GM23338 (cell line): ENCODE data around the gene SPECC1. TPM values are rescaled to one million over a fixed set of nuclear protein-coding genes. Genes with fewer than 3 reads are reported as not detected.

Experiments
- ATAC-seq: fragments of 200-7000 bp; cut with Tn5 transposase; 3 replicates; pipeline ENCODE4 v1.9.1; 2020
- DNase-seq: peaks from one replicate; pipeline ENCODE4 v3.0.0-alpha.2; 2015; ENCODE audit warnings: low spot score
- H2AFZ ChIP-seq: fragments of 200-600 bp; sonication (generic); 2 replicates; pipeline ENCODE4 v1.8.0; 2016; ENCODE audit warnings: antibody characterized with exemption, mild to moderate bottlenecking, moderate library complexity
- H3F3A ChIP-seq: fragments of 200-600 bp; sonication (generic); replicated peaks from 2 replicates; pipeline ENCODE4 v1.8.0; 2017; ENCODE audit warnings: antibody characterized with exemption, mixed run types, low read depth
- H3K27ac ChIP-seq: fragments of 200-600 bp; sonication (generic); 2 replicates; pipeline ENCODE4 v1.6.1; 2016; ENCODE audit warnings: low read depth
- H3K27me3 ChIP-seq: fragments of 200-600 bp; sonication (generic); 2 replicates; pipeline ENCODE4 v1.8.0; 2016; ENCODE audit warnings: mild to moderate bottlenecking, mixed run types, moderate library complexity; ENCODE audit not compliant: insufficient read depth
- H3K36me3 ChIP-seq: fragments of 200-600 bp; sonication (generic); 2 replicates; pipeline ENCODE4 v1.8.0; 2016; ENCODE audit warnings: mild to moderate bottlenecking; ENCODE audit not compliant: insufficient read depth
- H3K4me1 ChIP-seq: fragments of 200-600 bp; sonication (generic); 2 replicates; pipeline ENCODE4 v1.8.0; 2016; ENCODE audit warnings: mild to moderate bottlenecking, moderate library complexity; ENCODE audit not compliant: insufficient read depth
- H3K4me2 ChIP-seq: fragments of 200-600 bp; sonication (generic); 2 replicates; pipeline ENCODE4 v1.7.1; 2017; ENCODE audit warnings: mixed run types
- H3K4me3 ChIP-seq: fragments of 200-600 bp; sonication (generic); 2 replicates; pipeline ENCODE4 v1.6.1; 2016; ENCODE audit warnings: mixed run types
- H3K79me2 ChIP-seq: fragments of 200-600 bp; sonication (generic); replicated peaks from 2 replicates; pipeline ENCODE4 v1.8.0; 2017; ENCODE audit warnings: mild to moderate bottlenecking; ENCODE audit not compliant: insufficient read depth
- H3K9me2 ChIP-seq: fragments of 200-600 bp; sonication (generic); 2 replicates; pipeline ENCODE4 v1.8.0; 2017; ENCODE audit not compliant: insufficient read depth
- H4K20me1 ChIP-seq: fragments of 200-600 bp; sonication (generic); replicated peaks from 2 replicates; pipeline ENCODE4 v1.8.0; 2017; ENCODE audit warnings: mild to moderate bottlenecking; ENCODE audit not compliant: insufficient read depth
- H3K27ac Mint-ChIP-seq: 2 replicates; pipeline ENCODE4 v1.8.0; 2020; ENCODE audit warnings: inconsistent platforms, mild to moderate bottlenecking, moderate library complexity, mixed read lengths
- H3K27me3 Mint-ChIP-seq: 3 replicates; pipeline ENCODE4 v1.8.0; 2022; ENCODE audit warnings: low read depth, mild to moderate bottlenecking, moderate library complexity, mixed read lengths, inconsistent platforms; ENCODE audit not compliant: insufficient read depth, poor library complexity
- H3K36me3 Mint-ChIP-seq: 3 replicates; pipeline ENCODE4 v1.8.0; 2021; ENCODE audit warnings: low read depth, mild to moderate bottlenecking, inconsistent platforms, moderate library complexity, mixed read lengths
- H3K4me1 Mint-ChIP-seq: 3 replicates; pipeline ENCODE4 v1.8.0; 2020; ENCODE audit warnings: mild to moderate bottlenecking, inconsistent platforms, mixed read lengths
- H3K4me3 Mint-ChIP-seq: 3 replicates; pipeline ENCODE4 v1.8.0; 2021; ENCODE audit warnings: moderate library complexity, mild to moderate bottlenecking, inconsistent platforms, mixed read lengths
- H3K9me3 Mint-ChIP-seq: 3 replicates; pipeline ENCODE4 v1.8.0; 2020; ENCODE audit warnings: moderate library complexity, mild to moderate bottlenecking, inconsistent platforms, mixed read lengths
- CTCF ChIP-seq, 2 experiments: fragments of 200-600 bp in 1 of 2; sonication (generic) in 1 of 2; conservative IDR thresholded peaks; 2 replicates each; pipeline versions ENCODE4 v1.5.1 to v1.6.1; 2016 to 2017; ENCODE audit warnings: antibody characterized with exemption in 2 of 2, low read depth in 2 of 2, mild to moderate bottlenecking in 2 of 2, moderate library complexity in 1 of 2
- ETS1 ChIP-seq: IDR thresholded peaks from 2 replicates; pipeline ENCODE4 v1.6.1; 2016; ENCODE audit warnings: antibody characterized with exemption
- EZH2 ChIP-seq: fragments of 200-600 bp; sonication (generic); IDR thresholded peaks from one replicate; pipeline ENCODE4 v1.8.0; 2017; ENCODE audit warnings: antibody characterized with exemption, mild to moderate bottlenecking, low read depth; ENCODE audit not compliant: unreplicated experiment
- EZH2phosphoT487 ChIP-seq: fragments of 200-600 bp; sonication (generic); IDR thresholded peaks from one replicate; pipeline ENCODE4 v1.8.1; 2018; ENCODE audit warnings: antibody characterized with exemption; ENCODE audit not compliant: unreplicated experiment
- NANOG ChIP-seq: IDR thresholded peaks from 2 replicates; pipeline ENCODE4 v1.6.1; 2016; ENCODE audit warnings: antibody characterized with exemption, borderline replicate concordance
- POLR2AphosphoS5 ChIP-seq: IDR thresholded peaks from 2 replicates; pipeline ENCODE4 v1.6.1; 2016; ENCODE audit warnings: antibody characterized with exemption, low read depth
- STAT1 ChIP-seq: IDR thresholded peaks from one replicate; pipeline ENCODE4 v1.6.1; 2016; ENCODE audit warnings: antibody characterized with exemption; ENCODE audit not compliant: unreplicated experiment
- ZNF331 ChIP-seq: fragments of 250-450 bp; sonication (Bioruptor Pico); IDR thresholded peaks from 2 replicates; pipeline ENCODE4 v1.5.0; 2020; ENCODE audit warnings: low read depth, mild to moderate bottlenecking, moderate library complexity
- polyA plus RNA-seq: library from polyadenylated mRNA; unstranded; fragments of >200 nt; fragmentation: Nextera tagmentation; extraction: Ambion mirVana; gene quantifications from 2 replicates; pipeline ENCODE4 v1.2.1, GENCODE V29; 2016
- total RNA-seq: library from RNA; depleted of rRNA; stranded (reverse); fragments of >200 nt; shearing (Covaris generic); gene quantifications from 2 replicates; pipeline ENCODE4 v1.2.3, GENCODE V29; 2014
- TF ChIP-seq, protein P1 (sequence below): fragments of 250-450 bp; sonication (Bioruptor Pico); IDR thresholded peaks from 2 replicates; pipeline ENCODE4 v1.5.0; 2020; ENCODE audit warnings: mild to moderate bottlenecking, moderate library complexity

Gene SPECC1
- total and polyA plus RNA-seq, 2 experiments from 2014 or later, result 42.6 to 101 TPM

- no peak overlapping the region for H3K4me3 Mint-ChIP-seq
- DNase-seq (peak; percentile 27), ATAC-seq (peak; percentile 61)
- no peaks in the 10 kb centered on the region for H3K27me3 ChIP-seq
- peak overlapping the region; percentile 43 for H3K27ac Mint-ChIP-seq
- H3K36me3 ChIP-seq, result no peaks in the 10 kb centered on the region
- peaks cover 13% of the 10 kb centered on the region for H3K4me1 Mint-ChIP-seq
- no peaks in the 10 kb centered on the region for H3K36me3 Mint-ChIP-seq
- TF ChIP-seq NANOG (no peak), ZNF331 (CRISPR knock-in tag) (no peak), POLR2AphosphoS5 (no peak), EZH2 (no peak), CTCF (conservative IDR thresholded peaks at IDR 0.05; ENCODE audit: low read depth in 2 of 2) (no peak), ETS1 (no peak), EZH2phosphoT487 (no peak)
- peak overlapping the region; percentile 12; the same call in 1 of the 2 replicates for H2AFZ ChIP-seq
- no peaks in the 10 kb centered on the region for H3K9me3 Mint-ChIP-seq
- H3K4me2 ChIP-seq, result peak overlapping the region; percentile 34; the same call in 1 of the 2 replicates
- H3K4me1 ChIP-seq, result peaks cover 16% of the 10 kb centered on the region; the same call in 1 of the 2 replicates
- no peaks in the 10 kb centered on the region for H4K20me1 ChIP-seq
- no peaks in the 10 kb centered on the region; the same call in 1 of the 2 replicates for H3K9me2 ChIP-seq
- H3K4me3 ChIP-seq, result no peak overlapping the region
- H3K27ac ChIP-seq, result 0 out of 2 replicates have a peak overlapping the region, but pooled peaks have one; percentile 22
- H3K27me3 Mint-ChIP-seq, result peaks cover 4% of the 10 kb centered on the region
- H3F3A ChIP-seq, result no peaks in the 10 kb centered on the region
- H3K79me2 ChIP-seq, result no peaks in the 10 kb centered on the region
Measured at GRCh38 chr17:20063665-20064648, 54.8 kb downstream of the SPECC1 start.

GRCh38 chr17:20066253-20066652 is 57.1 kb downstream of the SPECC1 start:
- H3K27me3 ChIP-seq, result no peaks in the 10 kb centered on the region
- H4K20me1 ChIP-seq, result no peaks in the 10 kb centered on the region
- H3K36me3 Mint-ChIP-seq, result no peaks in the 10 kb centered on the region
- ATAC-seq, result no peak
- H3K9me3 Mint-ChIP-seq, result no peaks in the 10 kb centered on the region
- H2AFZ ChIP-seq, result no peak overlapping the region
- no peaks in the 10 kb centered on the region; the same call in 1 of the 2 replicates for H3K9me2 ChIP-seq
- no peaks in the 10 kb centered on the region for H3K79me2 ChIP-seq
- H3K4me3 Mint-ChIP-seq, result no peak overlapping the region
- peaks cover 13% of the 10 kb centered on the region for H3K4me1 Mint-ChIP-seq
- peaks cover 16% of the 10 kb centered on the region; the same call in 1 of the 2 replicates for H3K4me1 ChIP-seq
- H3K27ac ChIP-seq, result no peak overlapping the region
- DNase-seq, result no peak
- H3K4me3 ChIP-seq, result no peak overlapping the region
- H3K27ac Mint-ChIP-seq, result no peak overlapping the region
- no peak overlapping the region for H3K4me2 ChIP-seq
- no peaks in the 10 kb centered on the region for H3F3A ChIP-seq
- no peaks in the 10 kb centered on the region for H3K36me3 ChIP-seq
- H3K27me3 Mint-ChIP-seq, result peaks cover 4% of the 10 kb centered on the region
- TF ChIP-seq POLR2AphosphoS5 (no peak), STAT1 (no peak), EZH2 (no peak), ETS1 (no peak)
- TF ChIP-seq, protein P1, sequence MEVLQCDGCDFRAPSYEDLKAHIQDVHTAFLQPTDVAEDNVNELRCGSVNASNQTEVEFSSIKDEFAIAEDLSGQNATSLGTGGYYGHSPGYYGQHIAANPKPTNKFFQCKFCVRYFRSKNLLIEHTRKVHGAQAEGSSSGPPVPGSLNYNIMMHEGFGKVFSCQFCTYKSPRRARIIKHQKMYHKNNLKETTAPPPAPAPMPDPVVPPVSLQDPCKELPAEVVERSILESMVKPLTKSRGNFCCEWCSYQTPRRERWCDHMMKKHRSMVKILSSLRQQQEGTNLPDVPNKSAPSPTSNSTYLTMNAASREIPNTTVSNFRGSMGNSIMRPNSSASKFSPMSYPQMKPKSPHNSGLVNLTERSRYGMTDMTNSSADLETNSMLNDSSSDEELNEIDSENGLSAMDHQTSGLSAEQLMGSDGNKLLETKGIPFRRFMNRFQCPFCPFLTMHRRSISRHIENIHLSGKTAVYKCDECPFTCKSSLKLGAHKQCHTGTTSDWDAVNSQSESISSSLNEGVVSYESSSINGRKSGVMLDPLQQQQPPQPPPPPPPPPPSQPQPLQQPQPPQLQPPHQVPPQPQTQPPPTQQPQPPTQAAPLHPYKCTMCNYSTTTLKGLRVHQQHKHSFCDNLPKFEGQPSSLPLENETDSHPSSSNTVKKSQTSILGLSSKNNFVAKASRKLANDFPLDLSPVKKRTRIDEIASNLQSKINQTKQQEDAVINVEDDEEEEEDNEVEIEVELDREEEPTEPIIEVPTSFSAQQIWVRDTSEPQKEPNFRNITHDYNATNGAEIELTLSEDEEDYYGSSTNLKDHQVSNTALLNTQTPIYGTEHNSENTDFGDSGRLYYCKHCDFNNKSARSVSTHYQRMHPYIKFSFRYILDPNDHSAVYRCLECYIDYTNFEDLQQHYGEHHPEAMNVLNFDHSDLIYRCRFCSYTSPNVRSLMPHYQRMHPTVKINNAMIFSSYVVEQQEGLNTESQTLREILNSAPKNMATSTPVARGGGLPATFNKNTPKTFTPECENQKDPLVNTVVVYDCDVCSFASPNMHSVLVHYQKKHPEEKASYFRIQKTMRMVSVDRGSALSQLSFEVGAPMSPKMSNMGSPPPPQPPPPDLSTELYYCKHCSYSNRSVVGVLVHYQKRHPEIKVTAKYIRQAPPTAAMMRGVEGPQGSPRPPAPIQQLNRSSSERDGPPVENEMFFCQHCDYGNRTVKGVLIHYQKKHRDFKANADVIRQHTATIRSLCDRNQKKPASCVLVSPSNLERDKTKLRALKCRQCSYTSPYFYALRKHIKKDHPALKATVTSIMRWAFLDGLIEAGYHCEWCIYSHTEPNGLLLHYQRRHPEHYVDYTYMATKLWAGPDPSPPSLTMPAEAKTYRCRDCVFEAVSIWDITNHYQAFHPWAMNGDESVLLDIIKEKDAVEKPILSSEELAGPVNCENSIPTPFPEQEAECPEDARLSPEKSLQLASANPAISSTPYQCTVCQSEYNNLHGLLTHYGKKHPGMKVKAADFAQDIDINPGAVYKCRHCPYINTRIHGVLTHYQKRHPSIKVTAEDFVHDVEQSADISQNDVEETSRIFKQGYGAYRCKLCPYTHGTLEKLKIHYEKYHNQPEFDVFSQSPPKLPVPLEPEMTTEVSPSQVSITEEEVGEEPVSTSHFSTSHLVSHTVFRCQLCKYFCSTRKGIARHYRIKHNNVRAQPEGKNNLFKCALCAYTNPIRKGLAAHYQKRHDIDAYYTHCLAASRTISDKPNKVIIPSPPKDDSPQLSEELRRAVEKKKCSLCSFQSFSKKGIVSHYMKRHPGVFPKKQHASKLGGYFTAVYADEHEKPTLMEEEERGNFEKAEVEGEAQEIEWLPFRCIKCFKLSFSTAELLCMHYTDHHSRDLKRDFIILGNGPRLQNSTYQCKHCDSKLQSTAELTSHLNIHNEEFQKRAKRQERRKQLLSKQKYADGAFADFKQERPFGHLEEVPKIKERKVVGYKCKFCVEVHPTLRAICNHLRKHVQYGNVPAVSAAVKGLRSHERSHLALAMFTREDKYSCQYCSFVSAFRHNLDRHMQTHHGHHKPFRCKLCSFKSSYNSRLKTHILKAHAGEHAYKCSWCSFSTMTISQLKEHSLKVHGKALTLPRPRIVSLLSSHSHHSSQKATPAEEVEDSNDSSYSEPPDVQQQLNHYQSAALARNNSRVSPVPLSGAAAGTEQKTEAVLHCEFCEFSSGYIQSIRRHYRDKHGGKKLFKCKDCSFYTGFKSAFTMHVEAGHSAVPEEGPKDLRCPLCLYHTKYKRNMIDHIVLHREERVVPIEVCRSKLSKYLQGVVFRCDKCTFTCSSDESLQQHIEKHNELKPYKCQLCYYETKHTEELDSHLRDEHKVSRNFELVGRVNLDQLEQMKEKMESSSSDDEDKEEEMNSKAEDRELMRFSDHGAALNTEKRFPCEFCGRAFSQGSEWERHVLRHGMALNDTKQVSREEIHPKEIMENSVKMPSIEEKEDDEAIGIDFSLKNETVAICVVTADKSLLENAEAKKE (CRISPR knock-in tag), result no peak
